Stimulated activated effector memory CD8-positive, alpha-beta T cell treated with anti-CD3 and anti-CD28 coated beads, Interleukin-12 subunit alpha, Interleukin-12 subunit beta, amount 100 ng/mL, for 72 hours (primary cell): ENCODE measurements around the gene AGL.
A peak's percentile ranks its signal among the peaks of the same experiment; 100 is the strongest.
"Not testable (repeated sequence)": the region's sequence is repeated elsewhere in the genome, so short reads cannot be mapped to it uniquely, and the experiment has no call there.

ENCODE experiments used
- ATAC-seq: fragments of 150-1000 bp; cut with Tn5 transposase; 2 replicates; pipeline ENCODE4 v1.10.0; 2021
- DNase-seq, 2 donors: peaks; one replicate each; pipeline ENCODE4 v3.0.0; 2021 to 2022; ENCODE audit warnings: low spot score in 2 of 2
- H3K27ac Mint-ChIP-seq: one replicate; pipeline ENCODE4 v1.8.0; 2022; ENCODE audit warnings: mild to moderate bottlenecking, mixed read lengths
- H3K36me3 Mint-ChIP-seq: one replicate; pipeline ENCODE4 v1.8.0; 2022; ENCODE audit warnings: mild to moderate bottlenecking, mixed read lengths
- H3K4me1 Mint-ChIP-seq: one replicate; pipeline ENCODE4 v1.8.0; 2022; ENCODE audit warnings: mixed read lengths
- H3K4me3 Mint-ChIP-seq: one replicate; pipeline ENCODE4 v1.8.0; 2022; ENCODE audit warnings: mild to moderate bottlenecking, mixed read lengths
- H3K9me3 Mint-ChIP-seq: one replicate; pipeline ENCODE4 v1.8.0; 2022; ENCODE audit warnings: mixed read lengths

The AGL gene

DNA sequence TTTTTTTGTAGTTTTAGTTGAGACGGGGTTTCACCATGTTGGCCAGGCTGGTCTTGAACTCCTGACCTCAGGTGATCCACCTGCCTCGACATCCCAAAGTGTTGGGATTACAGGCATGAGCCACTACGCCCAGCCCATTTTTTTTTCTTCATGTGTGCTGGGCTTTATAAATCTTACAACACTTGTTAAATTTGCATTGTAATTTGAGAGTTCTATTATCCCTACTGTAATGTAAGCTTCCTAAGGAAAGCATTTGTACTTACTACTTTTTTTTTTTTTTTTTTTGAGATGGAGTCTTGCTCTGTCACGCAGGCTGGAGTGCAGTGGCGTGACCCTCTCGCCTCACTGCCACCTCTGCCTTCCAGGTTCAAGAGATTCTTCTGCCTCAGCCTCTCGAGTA lies 121.9 kb downstream of the AGL start:
- H3K4me3 Mint-ChIP-seq, result peak overlapping the region; percentile 97
- H3K4me1 Mint-ChIP-seq, result peaks cover 26% of the 10 kb centered on the region
- not testable (repeated sequence) for ATAC-seq, DNase-seq, H3K27ac Mint-ChIP-seq, H3K9me3 Mint-ChIP-seq
- H3K36me3 Mint-ChIP-seq, result peaks cover 41% of the 10 kb centered on the region
